Parathyroid adenoma (tissue), 2 donors: ENCODE measurements around the gene ORC2.
"Not testable (repeated sequence)": the region's sequence is repeated elsewhere in the genome, so short reads cannot be mapped to it uniquely, and the experiment has no call there.

ENCODE experiments used
- H2AFZ ChIP-seq: fragments of 300-600 bp; sonication (generic); one replicate; pipeline ENCODE4 v1.7.0; 2017; ENCODE audit warnings: antibody characterized with exemption, mild to moderate bottlenecking
- H3K27ac ChIP-seq: fragments of 300-600 bp; sonication (generic); one replicate; pipeline ENCODE4 v1.7.0; 2017
- H3K27me3 ChIP-seq: fragments of 300-600 bp; sonication (generic); one replicate; pipeline ENCODE4 v1.7.0; 2017; ENCODE audit warnings: low read length; ENCODE audit not compliant: control insufficient read depth, insufficient read depth
- H3K36me3 ChIP-seq: fragments of 300-600 bp; sonication (generic); one replicate; pipeline ENCODE4 v1.7.0; 2017; ENCODE audit warnings: low read length; ENCODE audit not compliant: control insufficient read depth, insufficient read depth
- H3K4me1 ChIP-seq: fragments of 300-600 bp; sonication (generic); one replicate; pipeline ENCODE4 v1.7.0; 2017; ENCODE audit warnings: control low read depth
- H3K4me2 ChIP-seq: fragments of 300-600 bp; sonication (generic); one replicate; pipeline ENCODE4 v1.7.0; 2017; ENCODE audit warnings: low read length
- H3K4me3 ChIP-seq: fragments of 300-600 bp; sonication (generic); one replicate; pipeline ENCODE4 v1.7.0; 2017; ENCODE audit warnings: low read depth, low read length
- H3K79me2 ChIP-seq: fragments of 300-600 bp; sonication (generic); one replicate; pipeline ENCODE4 v1.7.0; 2017; ENCODE audit warnings: control low read depth
- H3K9ac ChIP-seq: fragments of 300-600 bp; sonication (generic); one replicate; pipeline ENCODE4 v1.7.0; 2017; ENCODE audit warnings: mild to moderate bottlenecking
- H3K9me3 ChIP-seq: fragments of 300-600 bp; sonication (generic); one replicate; pipeline ENCODE4 v1.7.0; 2017; ENCODE audit warnings: low read length; ENCODE audit not compliant: control insufficient read depth
- CTCF ChIP-seq: fragments of 300-600 bp; sonication (generic); IDR thresholded peaks from one replicate; pipeline ENCODE4 v1.7.0; 2017; ENCODE audit warnings: antibody characterized with exemption, mild to moderate bottlenecking
- donor health status: primary hyperparathyroidism.

Gene ORC2

DNA sequence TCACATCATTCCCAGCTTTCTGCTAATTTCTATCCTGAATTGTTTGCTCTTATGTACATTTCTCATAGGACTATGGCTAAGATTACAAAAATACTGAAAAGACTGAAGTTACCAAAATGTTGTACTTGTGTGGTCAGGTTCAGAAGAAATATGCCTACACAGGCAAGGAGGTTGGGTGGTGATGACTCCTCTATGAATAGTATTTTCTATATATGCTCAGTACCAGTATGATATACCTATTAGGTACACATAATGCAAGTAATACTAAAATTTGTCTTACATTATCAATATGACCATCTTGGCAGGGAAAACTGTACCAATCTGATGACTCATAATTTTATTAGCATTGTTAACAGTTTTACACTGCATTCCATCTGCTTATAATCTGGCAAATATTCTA, 12.2 kb upstream of the ORC2 start:
- Histone ChIP-seq H3K27me3 (no peaks in the 10 kb centered on the region), H3K79me2 (no peaks in the 10 kb centered on the region), H2AFZ (no peak overlapping the region), H3K4me1 (no peaks in the 10 kb centered on the region), H3K9ac (no peak overlapping the region), H3K4me2 (no peak overlapping the region), H3K9me3 (no peaks in the 10 kb centered on the region), H3K27ac (no peak overlapping the region), H3K4me3 (no peak overlapping the region), H3K36me3 (no peaks in the 10 kb centered on the region)
- TF ChIP-seq CTCF = no peak

DNA sequence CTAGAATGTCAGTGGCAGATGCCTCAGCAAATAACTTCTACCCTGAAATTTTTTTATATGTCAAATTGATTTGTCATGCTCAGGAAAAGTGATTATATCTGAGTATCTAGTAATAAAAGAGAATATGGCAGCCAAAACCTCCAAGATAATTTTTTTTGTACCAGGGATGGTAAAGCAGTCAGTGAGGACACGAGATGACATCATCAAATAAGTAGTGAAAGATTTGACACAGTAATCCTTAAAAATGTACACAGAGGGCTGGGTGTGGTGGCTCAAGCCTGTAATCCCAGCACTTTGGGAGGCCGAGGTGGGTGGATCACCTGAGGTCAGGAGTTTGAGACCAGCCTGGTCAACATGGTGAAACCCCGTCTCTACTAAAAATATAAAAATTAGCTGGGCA, 6.6 kb upstream of the ORC2 start:
- H3K36me3 ChIP-seq, H3K27ac ChIP-seq: not testable (repeated sequence)

DNA sequence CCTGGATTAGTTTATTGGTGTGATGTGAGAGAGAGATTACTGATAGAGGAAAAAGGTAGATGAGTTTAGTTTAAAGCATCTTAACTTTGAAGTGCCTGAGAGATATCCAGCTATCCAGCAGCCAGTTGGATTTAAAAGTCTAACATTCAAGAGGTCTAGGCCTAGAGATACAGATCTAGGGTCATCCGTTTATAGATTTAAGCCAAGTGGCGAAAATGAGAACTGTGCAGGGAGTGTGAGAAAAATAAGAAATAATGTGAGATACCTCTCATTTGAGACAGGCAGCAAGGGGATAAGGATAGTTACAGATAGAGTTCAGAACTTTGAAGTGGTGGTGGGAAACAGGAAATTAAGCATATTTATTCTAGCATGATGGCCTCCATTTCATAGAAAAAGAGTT, 5.3 kb upstream of the ORC2 start:
- H3K4me3 ChIP-seq = no peak overlapping the region

More for the DNA sequence above, 6.6 kb upstream of the ORC2 start:
- H3K27me3 ChIP-seq, H3K4me3 ChIP-seq, H3K4me2 ChIP-seq, H3K4me1 ChIP-seq, H3K79me2 ChIP-seq, H3K9me3 ChIP-seq, H2AFZ ChIP-seq, H3K9ac ChIP-seq: not testable (repeated sequence)

DNA sequence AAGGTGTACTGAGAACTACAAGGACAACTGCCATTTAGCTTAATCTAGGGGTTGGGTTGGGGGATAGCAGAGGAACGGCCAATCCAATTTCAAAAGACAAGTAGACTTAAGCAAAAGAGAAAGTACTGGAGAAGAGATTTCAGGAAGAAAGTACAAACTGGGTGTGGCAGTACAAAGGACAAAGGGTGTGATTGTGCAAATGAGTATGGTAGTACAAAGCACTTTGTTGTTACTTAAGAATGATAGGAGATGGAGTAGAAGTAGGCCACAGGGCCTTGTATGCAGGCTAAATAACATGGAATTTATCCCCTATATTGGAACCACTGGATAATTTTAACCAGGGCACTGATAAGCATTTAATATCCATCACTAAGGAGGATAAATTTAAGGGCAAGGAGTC, 4.7 kb upstream of the ORC2 start:
- H3K4me2 ChIP-seq = no peak overlapping the region
- H3K27me3 ChIP-seq = no peaks in the 10 kb centered on the region
- no peaks in the 10 kb centered on the region for H3K36me3 ChIP-seq
- H3K9ac ChIP-seq = no peak overlapping the region
- no peak overlapping the region for H2AFZ ChIP-seq
- H3K79me2 ChIP-seq = no peaks in the 10 kb centered on the region
- no peak overlapping the region for H3K4me3 ChIP-seq
- TF ChIP-seq CTCF = no peak
- H3K4me1 ChIP-seq = peaks cover 15% of the 10 kb centered on the region
- H3K9me3 ChIP-seq = no peaks in the 10 kb centered on the region
- H3K27ac ChIP-seq = peak overlapping the region; percentile 5

More for the DNA sequence above, 5.3 kb upstream of the ORC2 start:
- Histone ChIP-seq H3K27me3 (no peaks in the 10 kb centered on the region), H3K9ac (no peak overlapping the region), H3K9me3 (no peaks in the 10 kb centered on the region), H3K36me3 (no peaks in the 10 kb centered on the region), H2AFZ (no peak overlapping the region), H3K27ac (peak overlapping the region; percentile 5), H3K79me2 (no peaks in the 10 kb centered on the region), H3K4me1 (peaks cover 15% of the 10 kb centered on the region), H3K4me2 (no peak overlapping the region)
- TF ChIP-seq CTCF = no peak

DNA sequence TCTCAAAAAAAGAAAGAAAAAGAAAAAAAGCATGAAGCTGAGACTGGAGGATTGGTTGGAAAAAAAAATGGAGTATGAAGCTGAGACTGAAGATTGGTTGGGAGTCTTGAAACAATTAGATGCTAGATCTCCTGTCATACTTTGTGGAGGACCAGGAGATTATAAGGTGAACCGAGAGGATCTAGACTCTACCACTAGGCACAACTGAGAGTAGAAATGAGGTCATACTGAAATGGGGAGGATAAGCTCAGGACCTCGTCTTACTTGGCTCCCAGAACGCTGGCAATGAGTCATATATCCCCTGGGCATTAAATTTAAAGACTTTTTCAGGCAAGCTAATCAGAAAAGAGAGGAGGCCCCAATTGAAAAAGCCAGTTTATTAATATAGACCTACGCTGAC, 3.3 kb upstream of the ORC2 start:
- Histone ChIP-seq H3K79me2 (peaks cover 10% of the 10 kb centered on the region), H3K27ac (no peak overlapping the region), H3K4me3 (no peak overlapping the region), H3K9ac (no peak overlapping the region), H3K9me3 (no peaks in the 10 kb centered on the region), H3K4me2 (no peak overlapping the region), H2AFZ (no peak overlapping the region), H3K27me3 (no peaks in the 10 kb centered on the region), H3K4me1 (peaks cover 21% of the 10 kb centered on the region), H3K36me3 (no peaks in the 10 kb centered on the region)
- TF ChIP-seq CTCF = no peak
